Measurements from ENCODE around the gene SEC24D. TPM values are rescaled to one million over a fixed set of nuclear protein-coding genes. Genes with fewer than 3 reads are reported as not detected.

Gene SEC24D
- total and polyA plus RNA-seq, 2 of the 8 experiments (the other 6 are each of a cell fraction or from before 2014, with no cell fraction given), result 28.9 to 91.6 TPM

DNA sequence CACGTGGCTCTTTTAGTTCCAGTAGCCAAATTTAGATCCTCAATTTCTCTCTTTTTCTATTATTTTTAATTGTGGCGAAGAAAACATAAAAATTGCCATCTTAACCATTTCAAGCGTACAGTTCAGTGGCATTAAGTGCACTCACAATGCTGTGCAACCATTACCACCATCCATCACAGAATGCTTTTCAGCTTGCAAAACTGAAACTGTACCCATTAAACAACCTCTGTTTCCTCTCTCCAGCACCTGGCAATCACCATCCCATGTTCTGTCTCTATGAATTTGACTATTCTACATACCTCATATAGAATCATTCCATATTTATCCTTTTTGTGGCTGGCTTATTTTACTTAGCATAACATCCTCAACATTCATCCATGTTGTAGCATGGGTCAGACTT is 75.8 kb downstream of the SEC24D start:
- Histone ChIP-seq H3K4me2 (ENCODE audit: insufficient read depth in 1 of 2, low read depth in 2 of 2, low read length in 2 of 2) (no peak overlapping the region), H2AFZ (ENCODE audit: low read length) (no peak overlapping the region), H2BK120ac (replicated peaks; ENCODE audit: low read depth, low read length) (no peak overlapping the region), H3K4me1 (replicated peaks in 1 of 4; ENCODE audit: control insufficient read depth in 3 of 4, insufficient read depth in 4 of 4, low read length in 3 of 4) (peaks cover 0 to 4% (median 0%) of the 10 kb centered on the region in 4 experiments; a peak in 2 of 7 replicates), H4K20me1 (replicated peaks in 1 of 2; ENCODE audit: control insufficient read depth in 1 of 2, insufficient read depth in 2 of 2, low read length in 2 of 2) (no peaks in the 10 kb centered on the region), H2BK20ac (ENCODE audit: low read length) (no peak overlapping the region), H3K79me1 (ENCODE audit: low read depth, low read length) (no peaks in the 10 kb centered on the region), H4K8ac (ENCODE audit: extremely low read depth, insufficient read depth, low read length) (no peak overlapping the region), H2BK15ac (ENCODE audit: low read length) (no peak overlapping the region), H3K23me2 (ENCODE audit: low read depth, low read length) (no peaks in the 10 kb centered on the region), H3K56ac (replicated peaks; ENCODE audit: insufficient read length, low read depth, low read length) (no peak overlapping the region), H3K4ac (replicated peaks; ENCODE audit: insufficient read length, low read depth, low read length) (no peak overlapping the region), H3K9me3 (ENCODE audit: insufficient read depth in 2 of 2, low read depth in 1 of 2, low read length in 1 of 2) (no peaks in the 10 kb centered on the region), H3K18ac (ENCODE audit: extremely low read depth, low read length) (no peak overlapping the region), H2BK12ac (ENCODE audit: low read depth, low read length) (no peak overlapping the region), H2AK5ac (ENCODE audit: low read depth, low read length) (no peak overlapping the region), H4K5ac (ENCODE audit: insufficient read length, low read depth, low read length) (no peak overlapping the region), H3K27ac (ENCODE audit: low read depth, low read length) (no peak overlapping the region), H3K9ac (replicated peaks in 1 of 4; ENCODE audit: extremely low read depth in 1 of 4, low read depth in 3 of 4, low read length in 3 of 4) (no peak overlapping the region), H3K4me3 (ENCODE audit: extremely low read depth in 1 of 4, insufficient read depth in 2 of 4, low read depth in 3 of 4, low read length in 4 of 4) (no peak overlapping the region), H3K14ac (ENCODE audit: insufficient read length) (no peak overlapping the region), H4K91ac (replicated peaks; ENCODE audit: insufficient read length, low read length) (no peak overlapping the region), H3K23ac (ENCODE audit: insufficient read length) (no peak overlapping the region), H3K36me3 (ENCODE audit: control insufficient read depth in 2 of 4, insufficient read depth in 4 of 4, low read length in 3 of 4) (peaks cover 3 to 47% (median 16%) of the 10 kb centered on the region in 4 experiments; a peak in 7 of 8 replicates), H3K27me3 (replicated peaks in 1 of 4; ENCODE audit: control insufficient read depth in 3 of 4, extremely low read depth in 1 of 4, insufficient read depth in 3 of 4, low read length in 3 of 4) (no peaks in the 10 kb centered on the region), H2BK5ac (ENCODE audit: low read depth, low read length) (no peak overlapping the region), H3K79me2 (ENCODE audit: control insufficient read depth in 1 of 2, insufficient read depth in 2 of 2, low read length in 2 of 2) (no peaks in the 10 kb centered on the region)
- WGBS, 2 experiments (ENCODE audit: extremely low coverage in 1 of 2, insufficient coverage in 1 of 2, insufficient read length in 1 of 2, insufficient replicate concordance in 2 of 2, low coverage in 1 of 2, low lambda C conversion rate in 2 of 2, missing lambda C conversion rate in 1 of 2), result 96% methylated on average over 3 of the region's 3 CpGs; no CpG with 5 or more reads in 1 of the 2 experiments
- POLR2A ChIA-PET (ENCODE audit: partially characterized antibody), result no interaction called here
- CTCF ChIA-PET (ENCODE audit: partially characterized antibody), result interaction anchor here (0.7 to 1.3 kb wide), 3 partner anchors 11 to 124 kb away, joined by 3 to 6 read pairs (median 4); no protein-coding TSS in a partner anchor
- FAIRE-seq (no peak), DNase-seq (ENCODE audit: low read depth in 1 of 2, low spot score in 2 of 2) (no peak)
- TF ChIP-seq RXRA (IDR thresholded peaks at IDR 0.05; ENCODE audit: insufficient read depth, low read depth, low read length) (no peak), TAF1 (IDR thresholded peaks at IDR 0.05; ENCODE audit: low read depth, low read length) (no peak), SAP30 (IDR thresholded peaks at IDR 0.05; ENCODE audit: insufficient read depth, insufficient replicate concordance, low read length) (no peak), SP4 (IDR thresholded peaks at IDR 0.05; ENCODE audit: low read length) (no peak), TBP (IDR thresholded peaks at IDR 0.05; ENCODE audit: low read depth, low read length) (no peak), ASH2L (IDR thresholded peaks at IDR 0.05; ENCODE audit: low read length) (no peak), CTBP2 (IDR thresholded peaks at IDR 0.05; ENCODE audit: borderline replicate concordance, insufficient read depth, insufficient read length, low read length) (no peak), ZNF274 (IDR thresholded peaks at IDR 0.05; ENCODE audit: borderline replicate concordance, extremely low read depth, low read length) (no peak), SIX5 (IDR thresholded peaks at IDR 0.05; ENCODE audit: low read depth, low read length) (no peak), GTF2F1 (IDR thresholded peaks at IDR 0.05; ENCODE audit: borderline replicate concordance, low read depth, low read length) (no peak), POLR2AphosphoS5 (IDR thresholded peaks at IDR 0.05; ENCODE audit: low read depth, low read length) (no peak), SIN3A (conservative IDR thresholded peaks at IDR 0.05 in 1 of 2, IDR thresholded peaks at IDR 0.05 in 1 of 2; ENCODE audit: low read depth in 1 of 2, low read length in 2 of 2) (no peak)
- TF ChIP-seq, protein P1, sequence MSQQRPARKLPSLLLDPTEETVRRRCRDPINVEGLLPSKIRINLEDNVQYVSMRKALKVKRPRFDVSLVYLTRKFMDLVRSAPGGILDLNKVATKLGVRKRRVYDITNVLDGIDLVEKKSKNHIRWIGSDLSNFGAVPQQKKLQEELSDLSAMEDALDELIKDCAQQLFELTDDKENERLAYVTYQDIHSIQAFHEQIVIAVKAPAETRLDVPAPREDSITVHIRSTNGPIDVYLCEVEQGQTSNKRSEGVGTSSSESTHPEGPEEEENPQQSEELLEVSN (IDR thresholded peaks at IDR 0.05), result no peak
